ENCODE results near the gene LRRC14B. TPM values are rescaled to one million over a fixed set of nuclear protein-coding genes. Genes with fewer than 3 reads are reported as not detected.

LRRC14B gene
- total RNA-seq, 1 experiment from 2014 or later: not detected

- H3K36me3 Mint-ChIP-seq (ENCODE audit: insufficient read depth, unreplicated experiment): no peaks in the 10 kb centered on the region
- ChIA-PET POLR2A (no interaction called here), CTCF (no interaction called here)
- BruUV-seq (replicated peaks): no TSS peak
- TF ChIP-seq CTCF (IDR thresholded peaks at IDR 0.05; ENCODE audit: unreplicated experiment): no peak
- no peak for DNase-seq (ENCODE audit: unreplicated experiment)
- peaks cover 18% of the 10 kb centered on the region for H3K9me3 Mint-ChIP-seq (ENCODE audit: unreplicated experiment)
- H3K27me3 Mint-ChIP-seq (ENCODE audit: insufficient read depth, unreplicated experiment): no peaks in the 10 kb centered on the region
- intact Hi-C loops (cut with micrococcal nuclease): no loop called here
- no peaks in the 10 kb centered on the region for H3K4me1 Mint-ChIP-seq (ENCODE audit: insufficient read depth, unreplicated experiment)
- H3K4me3 Mint-ChIP-seq (ENCODE audit: unreplicated experiment): no peak overlapping the region
- H3K27ac Mint-ChIP-seq (ENCODE audit: low read depth, unreplicated experiment): no peak overlapping the region
Observed at GRCh38 chr5:150746-151145, 40.5 kb upstream of the LRRC14B start.

DNA sequence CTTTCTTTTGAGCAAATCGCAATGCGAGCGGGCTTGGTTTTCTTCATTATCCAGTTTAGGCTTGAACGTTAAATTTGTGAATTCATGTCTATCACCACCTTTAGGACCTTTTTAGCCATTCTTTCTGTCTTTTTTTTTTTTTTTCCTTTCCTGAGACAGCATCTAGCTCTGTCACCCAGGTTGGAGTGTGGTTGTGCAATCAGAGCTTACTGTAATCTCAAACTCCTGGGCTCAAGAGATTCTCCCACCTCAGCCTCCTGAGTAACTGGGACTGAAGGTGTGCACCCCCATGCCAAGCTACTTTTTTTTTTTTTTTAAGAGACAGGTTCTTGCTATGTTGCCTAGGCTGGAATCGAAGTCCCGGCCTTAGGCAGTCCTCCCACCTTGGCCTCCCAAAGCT is 39.2 kb upstream of the LRRC14B start:
- H3K27ac Mint-ChIP-seq (ENCODE audit: low read depth, unreplicated experiment): no peak overlapping the region
- CTCF ChIA-PET: no interaction called here
- intact Hi-C loops (cut with micrococcal nuclease): no loop called here

DNA sequence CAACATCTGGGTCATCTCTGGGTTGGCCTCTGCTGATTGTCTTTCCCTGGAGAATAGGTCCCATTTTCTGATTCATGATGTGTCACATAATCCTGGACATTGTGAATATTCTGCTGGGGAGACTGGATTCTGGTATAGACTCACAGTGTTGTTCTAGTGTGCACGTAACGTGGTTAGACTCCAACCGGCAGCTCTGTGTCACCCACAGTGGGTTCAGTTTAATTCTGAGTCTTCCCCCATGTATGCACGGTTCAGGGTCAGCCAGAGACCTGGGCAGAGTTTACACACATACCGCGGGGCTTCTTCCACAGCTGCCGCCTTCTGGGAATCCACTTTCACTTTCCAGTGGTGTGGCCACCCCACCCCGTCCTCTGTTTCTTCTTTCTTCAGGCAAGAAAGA is 38.0 kb upstream of the LRRC14B start:
- H3K27ac Mint-ChIP-seq (ENCODE audit: low read depth, unreplicated experiment): no peak overlapping the region

More for the DNA sequence above, 39.2 kb upstream of the LRRC14B start:
- peaks cover 16% of the 10 kb centered on the region for H3K9me3 Mint-ChIP-seq (ENCODE audit: unreplicated experiment)
- no TSS peak for BruUV-seq (replicated peaks)
- POLR2A ChIA-PET: no interaction called here
- H3K36me3 Mint-ChIP-seq (ENCODE audit: insufficient read depth, unreplicated experiment): no peaks in the 10 kb centered on the region
- peaks cover 5% of the 10 kb centered on the region for H3K27me3 Mint-ChIP-seq (ENCODE audit: insufficient read depth, unreplicated experiment)
- no peak overlapping the region for H3K4me3 Mint-ChIP-seq (ENCODE audit: unreplicated experiment)
- DNase-seq (ENCODE audit: unreplicated experiment): no peak
- no peak for TF ChIP-seq CTCF (IDR thresholded peaks at IDR 0.05; ENCODE audit: unreplicated experiment)
- H3K4me1 Mint-ChIP-seq (ENCODE audit: insufficient read depth, unreplicated experiment): no peaks in the 10 kb centered on the region

GRCh38 chr5:154236-154635 is 37.1 kb upstream of the LRRC14B start:
- Mint-ChIP-seq H3K27ac (ENCODE audit: low read depth, unreplicated experiment) (no peak overlapping the region), H3K36me3 (ENCODE audit: insufficient read depth, unreplicated experiment) (no peaks in the 10 kb centered on the region), H3K4me3 (ENCODE audit: unreplicated experiment) (no peak overlapping the region), H3K4me1 (ENCODE audit: insufficient read depth, unreplicated experiment) (no peaks in the 10 kb centered on the region), H3K9me3 (ENCODE audit: unreplicated experiment) (no peaks in the 10 kb centered on the region), H3K27me3 (ENCODE audit: insufficient read depth, unreplicated experiment) (peaks cover 15% of the 10 kb centered on the region)
- intact Hi-C loops (cut with micrococcal nuclease): no loop called here
- no peak for TF ChIP-seq CTCF (IDR thresholded peaks at IDR 0.05; ENCODE audit: unreplicated experiment)
- BruUV-seq (replicated peaks): no TSS peak
- CTCF ChIA-PET: no interaction called here
- DNase-seq (ENCODE audit: unreplicated experiment): no peak
- POLR2A ChIA-PET: no interaction called here

More for the DNA sequence above, 38.0 kb upstream of the LRRC14B start:
- BruUV-seq (replicated peaks): no TSS peak
- TF ChIP-seq CTCF (IDR thresholded peaks at IDR 0.05; ENCODE audit: unreplicated experiment): no peak
- Mint-ChIP-seq H3K4me1 (ENCODE audit: insufficient read depth, unreplicated experiment) (no peaks in the 10 kb centered on the region), H3K4me3 (ENCODE audit: unreplicated experiment) (no peak overlapping the region), H3K27me3 (ENCODE audit: insufficient read depth, unreplicated experiment) (peaks cover 9% of the 10 kb centered on the region), H3K36me3 (ENCODE audit: insufficient read depth, unreplicated experiment) (no peaks in the 10 kb centered on the region), H3K9me3 (ENCODE audit: unreplicated experiment) (peaks cover 4% of the 10 kb centered on the region)
- ChIA-PET CTCF (interaction anchor here (0.6 kb wide), 1 partner anchor 104 kb away, joined by 3 read pairs; no protein-coding TSS in a partner anchor), POLR2A (interaction anchor here (0.7 kb wide), 1 partner anchor 97 kb away, joined by 3 read pairs; no protein-coding TSS in a partner anchor)
- intact Hi-C loops (cut with micrococcal nuclease): no loop called here
- DNase-seq (ENCODE audit: unreplicated experiment): no peak

Data from MCF 10A (cell line).